DND-41 (cell line): Measurements from ENCODE around the gene SHC2.

ENCODE experiments used
- CTCF ChIP-seq: IDR thresholded peaks from 2 replicates; pipeline ENCODE4 v1.5.1; 2012; ENCODE audit warnings: borderline replicate concordance, low read length, moderate library complexity, mild to moderate bottlenecking; ENCODE audit not compliant: poor library complexity, severe bottlenecking; ENCODE audit errors: extremely low read depth
- EZH2 ChIP-seq: IDR thresholded peaks from 3 replicates; pipeline ENCODE4 v1.6.1; 2012; ENCODE audit warnings: borderline replicate concordance, low read depth, mild to moderate bottlenecking, moderate library complexity, low read length, inconsistent platforms; ENCODE audit not compliant: severe bottlenecking

GRCh38 chr19:370641-371330, 90.0 kb downstream of the SHC2 start:
- TF ChIP-seq CTCF, result no peak
- no peak for TF ChIP-seq EZH2
